GM19463 (cell line): ENCODE results near the gene KIF5A.
"Not testable (repeated sequence)": the region's sequence is repeated elsewhere in the genome, so short reads cannot be mapped to it uniquely, and the experiment has no call there.

ENCODE experiments used
- ATAC-seq: cut with Tn5 transposase; IDR thresholded peaks from one replicate; pipeline ENCODE4 v1.9.1; 2021; ENCODE audit warnings: mild to moderate bottlenecking, moderate library complexity; ENCODE audit not compliant: unreplicated experiment

The KIF5A gene

GRCh38 chr12:57549909-57550640, at the start of gene KIF5A:
Gene KIF5A (plus strand): TSS chr12:57550044. CDS start chr12:57550272, 228 bp downstream.
- no peak for ATAC-seq

- no peak for ATAC-seq
These were observed 49.6 kb upstream of the KIF5A start for GRCh38 chr12:57500213-57500612.

- ATAC-seq, result not testable (repeated sequence)
These were observed 47.4 kb upstream of the KIF5A start for GRCh38 chr12:57502311-57502969.

GRCh38 chr12:57506541-57506940, 43.3 kb upstream of the KIF5A start:
- not testable (repeated sequence) for ATAC-seq

- not testable (repeated sequence) for ATAC-seq
These were observed 42.0 kb upstream of the KIF5A start for GRCh38 chr12:57507796-57508195.

GRCh38 chr12:57511161-57511560, 38.7 kb upstream of the KIF5A start:
- ATAC-seq, result no peak

- no peak for ATAC-seq
These were observed 38.1 kb upstream of the KIF5A start for GRCh38 chr12:57511588-57512325.

- no peak for ATAC-seq
These were observed 37.2 kb upstream of the KIF5A start for GRCh38 chr12:57512665-57513064.

GRCh38 chr12:57513266-57513665, 36.6 kb upstream of the KIF5A start:
- ATAC-seq, result no peak

- ATAC-seq, result not testable (repeated sequence)
These were observed 36.2 kb upstream of the KIF5A start for GRCh38 chr12:57513677-57514076.

- ATAC-seq, result not testable (repeated sequence)
These were observed 35.6 kb upstream of the KIF5A start for GRCh38 chr12:57514246-57514645.

- ATAC-seq, result no peak
These were observed 35.0 kb upstream of the KIF5A start for GRCh38 chr12:57514720-57515407.

GRCh38 chr12:57515408-57515933, 34.4 kb upstream of the KIF5A start:
- ATAC-seq, result no peak

- ATAC-seq, result no peak
These were observed 33.8 kb upstream of the KIF5A start for GRCh38 chr12:57515934-57516541.

- ATAC-seq, result no peak
These were observed 33.2 kb upstream of the KIF5A start for GRCh38 chr12:57516617-57517153.

- ATAC-seq, result no peak
These were observed 32.7 kb upstream of the KIF5A start for GRCh38 chr12:57517187-57517586.

- ATAC-seq, result not testable (repeated sequence)
These were observed 32.1 kb upstream of the KIF5A start for GRCh38 chr12:57517718-57518117.

- ATAC-seq, result no peak
These were observed 31.5 kb upstream of the KIF5A start for GRCh38 chr12:57518176-57518919.
